Adrenal gland (tissue), 12 donors: ENCODE results near the gene TLE3. TPM values are rescaled to one million over a fixed set of nuclear protein-coding genes. Genes with fewer than 3 reads are reported as not detected.

Experiments used
- DNase-seq, 7 donors: peaks; one replicate each; pipeline ENCODE4 v3.0.0-alpha.2; 2019 to 2020
- H3K27ac ChIP-seq, 5 donors: fragments of 200-600 bp; sonication (generic) in 4 of 5; 1 replicate in 3 of 5; 2 replicates in 2 of 5; pipeline versions ENCODE4 v1.5.1 to v1.8.0; 2016 to 2020; ENCODE audit warnings: mild to moderate bottlenecking in 1 of 5
- H3K27me3 ChIP-seq: fragments of 200-600 bp; 2 replicates; pipeline ENCODE4 v1.8.0; 2021
- H3K36me3 ChIP-seq, 2 donors: fragments of 200-600 bp; replicated peaks in 1 of 2; 1 replicate in 1 of 2; 2 replicates in 1 of 2; pipeline versions ENCODE4 v1.5.1 to v1.8.0; 2018 to 2022
- H3K4me1 ChIP-seq, 2 donors: fragments of 200-600 bp; replicated peaks in 1 of 2; 1 replicate in 1 of 2; 2 replicates in 1 of 2; pipeline versions ENCODE4 v1.5.1 to v1.8.0; 2018 to 2021
- H3K4me3 ChIP-seq, 4 donors: fragments of 200-600 bp; sonication (generic) in 3 of 4; one replicate each; pipeline ENCODE4 v1.5.1; 2016 to 2018
- H3K9me3 ChIP-seq, 3 donors: fragments of 200-600 bp; sonication (generic) in 1 of 3; replicated peaks in 1 of 3; 1 replicate in 2 of 3; 2 replicates in 1 of 3; pipeline versions ENCODE4 v1.5.1 to v1.8.0; 2016 to 2021
- POLR2A ChIP-seq, 2 donors: fragments of 450-650 bp; IDR thresholded peaks; one replicate each; pipeline ENCODE4 v1.6.1; 2017; ENCODE audit warnings: antibody characterized with exemption in 2 of 2, mild to moderate bottlenecking in 2 of 2, moderate library complexity in 1 of 2
- WGBS, 4 donors: extraction: QIAGEN DNeasy Blood & Tissue Kit in 2 of 4; methylation state at CpG; one replicate each; pipeline versions ENCODE4 v1.1.5 to v1.1.7; 2013 to 2017; 5-methylcytosine and 5-hydroxymethylcytosine counted together
- intact Hi-C, 2 donors: fragments of 100-400 bp; cut with DNase I; formaldehyde crosslinking; loops; one replicate each; pipeline versions ENCODE4 v1.14.1 to v1.15.0; 2022 to 2023
- polyA plus RNA-seq, 3 donors: library from polyadenylated mRNA; stranded (reverse); fragments of 200-250 nt in 2 of 3; fragments of 350-450 nt in 1 of 3; fragmentation: Illumina TruSeq in 1 of 3; extraction: RNeasy Lipid Tissue Mini Kit (QIAGEN cat#74804) in 1 of 3; gene quantifications; one replicate each; pipeline ENCODE4 v1.2.3, GENCODE V29; 2013 to 2014
- total RNA-seq, 9 donors: library from RNA; depleted of rRNA in 4 of 9; stranded (reverse); fragments of >200 nt in 4 of 9; fragments of 120-200 nt in 1 of 9; fragmentation: NEBNext Ultra II Directional in 1 of 9; extraction: Animal tissue kit (Norgen Biotek cat#: 25700) in 1 of 9; gene quantifications; one replicate each; pipeline versions ENCODE4 v1.1.0 to v1.2.4, GENCODE V29; 2013 to 2023
- TF ChIP-seq, protein P1 (sequence below), 6 experiments: fragments of 450-650 bp in 4 of 6; fragments of 200-600 bp in 2 of 6; sonication (generic) in 1 of 6; IDR thresholded peaks; 1 replicate in 5 of 6; 2 replicates in 1 of 6; pipeline versions ENCODE4 v1.5.1 to v1.8.0; 2016 to 2021; ENCODE audit warnings: antibody characterized with exemption in 6 of 6, mild to moderate bottlenecking in 2 of 6, moderate library complexity in 1 of 6
- donor health status: healthy with polysubstance abuse.
- donor health status: Bipolar disorder and iron deficiency.
- donor health status: DM: yes; HTN: yes; CAD: no.
- donor health status: DM: no; HTN: no; CAD: no.
- donor health status: DM: no; HTN: no; CAD: no.
- donor health status: DM: yes; HTN: yes; CAD: no.

Gene TLE3
- total and polyA plus RNA-seq, 12 donors = 1.6 to 73.3 (median 28.1) TPM

DNA sequence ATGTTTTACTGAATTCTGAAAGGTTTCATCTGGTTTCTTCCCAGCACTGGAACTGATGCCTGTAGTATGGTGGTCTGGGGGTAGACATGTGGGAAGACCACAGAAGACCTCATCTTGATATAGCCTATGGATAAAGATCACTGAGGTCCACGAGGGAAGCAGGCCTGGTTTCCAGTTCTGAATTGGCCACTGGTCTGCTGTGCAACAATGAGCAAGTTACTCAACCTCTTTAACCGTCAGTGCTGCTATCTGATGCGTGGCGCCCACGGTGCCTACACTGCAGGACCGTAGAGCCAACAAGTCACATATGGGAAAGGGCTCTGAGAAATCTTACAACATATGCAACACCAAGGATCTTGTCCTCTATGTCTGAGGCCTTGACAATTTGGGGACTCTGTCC lies 13.3 kb downstream of the TLE3 start:
- no peaks in the 10 kb centered on the region for H3K9me3 ChIP-seq
- peaks cover 0 to 34% of the 10 kb centered on the region in 2 donors for H3K36me3 ChIP-seq
- H3K27me3 ChIP-seq = no peaks in the 10 kb centered on the region
- H3K27ac ChIP-seq = no peak overlapping the region
- peaks cover 0 to 3% of the 10 kb centered on the region in 2 donors for H3K4me1 ChIP-seq
- no peak for TF ChIP-seq POLR2A (IDR thresholded peaks at IDR 0.05)
- TF ChIP-seq, protein P1, sequence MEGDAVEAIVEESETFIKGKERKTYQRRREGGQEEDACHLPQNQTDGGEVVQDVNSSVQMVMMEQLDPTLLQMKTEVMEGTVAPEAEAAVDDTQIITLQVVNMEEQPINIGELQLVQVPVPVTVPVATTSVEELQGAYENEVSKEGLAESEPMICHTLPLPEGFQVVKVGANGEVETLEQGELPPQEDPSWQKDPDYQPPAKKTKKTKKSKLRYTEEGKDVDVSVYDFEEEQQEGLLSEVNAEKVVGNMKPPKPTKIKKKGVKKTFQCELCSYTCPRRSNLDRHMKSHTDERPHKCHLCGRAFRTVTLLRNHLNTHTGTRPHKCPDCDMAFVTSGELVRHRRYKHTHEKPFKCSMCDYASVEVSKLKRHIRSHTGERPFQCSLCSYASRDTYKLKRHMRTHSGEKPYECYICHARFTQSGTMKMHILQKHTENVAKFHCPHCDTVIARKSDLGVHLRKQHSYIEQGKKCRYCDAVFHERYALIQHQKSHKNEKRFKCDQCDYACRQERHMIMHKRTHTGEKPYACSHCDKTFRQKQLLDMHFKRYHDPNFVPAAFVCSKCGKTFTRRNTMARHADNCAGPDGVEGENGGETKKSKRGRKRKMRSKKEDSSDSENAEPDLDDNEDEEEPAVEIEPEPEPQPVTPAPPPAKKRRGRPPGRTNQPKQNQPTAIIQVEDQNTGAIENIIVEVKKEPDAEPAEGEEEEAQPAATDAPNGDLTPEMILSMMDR (IDR thresholded peaks at IDR 0.05) = no peak
- intact Hi-C loops = no loop called here
- DNase-seq = no peak
- 90 to 98% (median 95%) methylated on average over 6 of the region's 6 CpGs for WGBS, 4 donors
- H3K4me3 ChIP-seq = no peak overlapping the region

DNA sequence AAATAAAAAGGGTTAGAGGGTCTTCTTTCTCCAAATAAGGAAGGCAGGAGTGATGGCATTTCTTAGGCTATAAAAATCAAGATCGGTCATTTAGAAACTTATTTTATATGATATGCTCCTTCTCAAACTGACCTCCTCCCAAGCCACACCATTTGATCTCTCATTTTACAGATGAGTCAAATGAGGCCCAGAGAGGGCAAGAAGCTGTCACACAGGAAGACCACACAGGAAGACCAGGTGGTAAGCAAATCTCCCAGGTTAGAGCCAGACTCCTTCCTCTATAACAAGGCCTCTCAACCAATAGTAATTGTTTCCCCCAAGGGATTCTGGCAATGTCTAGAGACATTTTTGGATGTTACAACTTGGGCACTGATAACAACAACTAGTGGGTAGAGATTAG lies 13.8 kb downstream of the TLE3 start:
- Histone ChIP-seq H3K9me3 (no peaks in the 10 kb centered on the region), H3K27me3 (no peaks in the 10 kb centered on the region), H3K4me3 (no peak overlapping the region), H3K36me3 (peaks cover 0 to 34% of the 10 kb centered on the region in 2 donors), H3K4me1 (peaks cover 0 to 2% of the 10 kb centered on the region in 2 donors), H3K27ac (no peak overlapping the region)
- 80 to 97% (median 91%) methylated on average over 1 of the region's 1 CpG for WGBS, 4 donors
- no peak for DNase-seq
- intact Hi-C loops = no loop called here
- no peak for TF ChIP-seq POLR2A (IDR thresholded peaks at IDR 0.05)
- TF ChIP-seq, protein P1 (IDR thresholded peaks at IDR 0.05) = no peak

DNA sequence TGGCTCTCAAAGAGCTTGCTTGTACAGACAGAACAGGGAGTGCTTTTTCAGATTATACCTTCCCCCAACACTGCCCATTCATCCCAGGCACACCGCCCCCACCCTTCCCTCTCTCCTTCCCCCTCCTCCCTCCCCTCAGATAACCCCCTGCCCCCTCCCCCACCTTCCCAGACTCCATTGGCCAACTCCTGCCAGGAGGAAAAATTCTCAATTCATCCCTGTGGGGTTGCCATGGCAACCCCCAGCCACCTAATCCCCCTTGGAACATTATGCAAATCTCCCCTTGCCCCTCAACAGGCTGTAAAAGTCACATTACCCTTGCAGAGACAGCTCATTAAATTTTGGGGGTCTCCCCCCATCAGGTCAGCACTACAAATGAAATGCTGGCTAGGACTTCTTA lies 14.3 kb downstream of the TLE3 start:
- Histone ChIP-seq H3K4me1 (peaks cover 0 to 7% of the 10 kb centered on the region in 2 donors), H3K9me3 (no peaks in the 10 kb centered on the region), H3K4me3 (no peak overlapping the region), H3K27ac (no peak overlapping the region), H3K27me3 (no peaks in the 10 kb centered on the region), H3K36me3 (peaks cover 0 to 34% of the 10 kb centered on the region in 2 donors)
- 94 to 100% (median 100%) methylated on average over 1 of the region's 1 CpG for WGBS, 4 donors
- intact Hi-C loops = no loop called here
- no peak for DNase-seq
- no peak for TF ChIP-seq POLR2A (IDR thresholded peaks at IDR 0.05)
- TF ChIP-seq, protein P1 (IDR thresholded peaks at IDR 0.05) = no peak

DNA sequence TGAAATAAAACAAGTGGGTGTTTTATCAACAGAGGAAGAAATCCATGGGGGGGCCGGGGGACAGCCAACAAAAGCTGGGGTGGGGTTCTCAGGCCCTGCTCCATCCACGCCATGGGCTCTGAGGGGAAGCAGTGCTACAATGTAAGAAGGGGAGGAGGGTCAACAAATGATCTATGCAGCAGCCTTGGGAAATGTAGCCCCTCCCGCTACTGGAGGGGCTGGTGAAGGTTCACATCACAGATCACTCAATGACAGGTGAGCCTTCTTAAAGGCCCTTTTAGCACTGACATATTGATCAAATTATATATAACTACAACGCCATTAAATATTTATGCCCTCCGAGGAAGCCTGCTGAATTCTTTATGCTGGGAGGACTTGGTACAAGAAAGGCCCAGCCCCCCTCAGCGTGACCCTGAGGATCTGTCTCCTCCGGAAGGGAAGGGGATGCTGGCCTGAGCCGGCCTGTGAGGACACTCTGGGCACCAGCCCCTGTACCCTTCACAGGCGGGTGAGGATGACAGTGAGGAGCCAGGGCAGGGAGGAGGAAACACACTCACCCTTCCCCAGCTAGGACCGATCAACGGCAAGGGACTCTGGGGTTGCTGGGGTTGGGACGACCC lies 15.3 kb downstream of the TLE3 start:
- WGBS, 4 donors = 88 to 98% (median 93%) methylated on average over 10 to 12 of the region's 12 CpGs
- H3K27me3 ChIP-seq = no peaks in the 10 kb centered on the region
- H3K27ac ChIP-seq = no peak overlapping the region
- peaks cover 0 to 9% of the 10 kb centered on the region in 2 donors for H3K4me1 ChIP-seq
- no peak for TF ChIP-seq POLR2A (IDR thresholded peaks at IDR 0.05)
- TF ChIP-seq, protein P1 (IDR thresholded peaks at IDR 0.05) = no peak
- no peaks in the 10 kb centered on the region for H3K9me3 ChIP-seq
- DNase-seq = no peak
- H3K36me3 ChIP-seq = peaks cover 0 to 34% of the 10 kb centered on the region in 2 donors
- H3K4me3 ChIP-seq = no peak overlapping the region
- intact Hi-C loops = no loop called here
